Rectal smooth muscle tissue (tissue), 1 donor: Measurements from ENCODE around the gene ZYG11B.
A peak's percentile ranks its signal among the peaks of the same experiment; 100 is the strongest.
"Not testable (repeated sequence)": the region's sequence is repeated elsewhere in the genome, so short reads cannot be mapped to it uniquely, and the experiment has no call there.

Experiments
- H3K27ac ChIP-seq: one replicate; pipeline ENCODE4 v1.7.0; 2013; ENCODE audit warnings: low read depth, low read length, inconsistent platforms
- H3K27me3 ChIP-seq: one replicate; pipeline ENCODE4 v1.7.0; 2013; ENCODE audit warnings: low read length; ENCODE audit not compliant: control insufficient read depth, insufficient read depth
- H3K36me3 ChIP-seq: one replicate; pipeline ENCODE4 v1.7.0; 2013; ENCODE audit warnings: low read length; ENCODE audit not compliant: control insufficient read depth, insufficient read depth
- H3K4me1 ChIP-seq: one replicate; pipeline ENCODE4 v1.7.0; 2013; ENCODE audit warnings: low read length; ENCODE audit not compliant: control insufficient read depth, insufficient read depth
- H3K4me3 ChIP-seq: one replicate; pipeline ENCODE4 v1.7.0; 2013; ENCODE audit warnings: low read length
- H3K9ac ChIP-seq: one replicate; pipeline ENCODE4 v1.7.0; 2013; ENCODE audit warnings: low read length

ZYG11B gene

GRCh38 chr1:52726265-52727113 is at the start of gene ZYG11B:
TSS of gene ZYG11B (plus strand) at chr1:52726453. CDS start at chr1:52726654, 201 bp downstream.
- H3K4me3 ChIP-seq, result peak within 1 kb of the TSS; percentile 90
- peaks cover 8% of the 10 kb centered on the region for H3K4me1 ChIP-seq
- no peaks in the 10 kb centered on the region for H3K36me3 ChIP-seq
- H3K27me3 ChIP-seq, result no peaks in the 10 kb centered on the region
- peak within 1 kb of the TSS; percentile 54 for H3K9ac ChIP-seq
- peak within 1 kb of the TSS; percentile 78 for H3K27ac ChIP-seq

DNA sequence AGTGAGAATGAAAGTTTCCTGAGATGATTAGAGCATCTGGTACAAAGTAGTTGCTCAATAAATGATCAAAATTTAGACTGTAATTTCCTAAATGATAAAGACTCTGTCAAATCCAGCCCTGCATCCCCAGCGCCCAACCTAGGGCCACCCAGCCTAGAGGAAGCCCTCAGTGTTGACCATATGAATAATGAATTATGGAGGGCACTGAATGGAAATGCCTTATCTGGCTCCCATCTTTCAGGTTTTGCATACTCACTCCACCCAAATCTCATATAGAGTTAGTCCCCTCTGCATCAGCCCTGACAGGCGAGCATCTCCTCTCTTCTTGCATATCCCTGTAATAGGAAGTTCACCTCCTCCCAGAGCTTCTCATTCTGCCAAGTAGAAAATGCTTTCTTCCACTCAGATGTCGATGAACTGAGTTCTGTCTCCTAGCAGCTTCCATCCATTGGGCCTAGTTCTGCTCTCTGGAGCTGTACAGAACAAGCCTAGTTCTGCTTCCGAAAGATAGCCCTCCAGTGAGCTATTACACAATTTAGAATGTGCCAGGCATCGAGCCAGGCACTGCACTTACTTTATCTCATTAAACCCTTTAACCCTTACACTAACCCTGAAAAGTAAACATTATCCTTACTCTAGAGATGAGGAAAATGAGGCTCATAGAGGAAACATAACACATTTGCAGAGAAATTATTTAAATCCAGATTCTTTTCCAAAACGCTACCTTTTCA is 49.0 kb upstream of the ZYG11B start:
- H3K36me3 ChIP-seq, result no peaks in the 10 kb centered on the region
- H3K9ac ChIP-seq, result no peak overlapping the region
- no peak overlapping the region for H3K4me3 ChIP-seq
- H3K27ac ChIP-seq, result no peak overlapping the region
- H3K4me1 ChIP-seq, result no peaks in the 10 kb centered on the region
- no peaks in the 10 kb centered on the region for H3K27me3 ChIP-seq

GRCh38 chr1:52679048-52679447 is 47.2 kb upstream of the ZYG11B start:
- no peaks in the 10 kb centered on the region for H3K4me1 ChIP-seq
- no peak overlapping the region for H3K27ac ChIP-seq
- no peaks in the 10 kb centered on the region for H3K36me3 ChIP-seq
- H3K27me3 ChIP-seq, result no peaks in the 10 kb centered on the region
- no peak overlapping the region for H3K4me3 ChIP-seq
- H3K9ac ChIP-seq, result no peak overlapping the region

DNA sequence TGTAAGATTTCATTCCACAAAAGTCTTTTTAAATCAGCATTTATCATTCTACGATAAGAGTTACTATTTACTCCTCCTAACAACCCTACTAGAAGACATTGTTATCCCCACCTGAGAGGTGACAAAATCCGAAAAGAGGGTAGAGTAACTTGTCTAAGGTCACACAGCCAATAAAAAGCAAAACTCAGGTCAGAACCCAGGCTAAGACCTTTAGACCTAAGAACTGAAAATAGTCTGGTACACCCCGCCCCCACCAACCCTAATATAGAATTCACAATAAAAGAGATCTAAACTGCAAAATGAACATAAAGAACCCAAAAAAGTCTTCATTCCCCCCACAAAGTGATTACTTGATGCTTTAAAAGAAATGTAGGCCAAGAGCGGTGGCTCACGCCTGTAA is 46.8 kb upstream of the ZYG11B start:
- Histone ChIP-seq H3K27ac (no peak overlapping the region), H3K4me3 (no peak overlapping the region), H3K9ac (no peak overlapping the region), H3K4me1 (no peaks in the 10 kb centered on the region), H3K36me3 (no peaks in the 10 kb centered on the region), H3K27me3 (no peaks in the 10 kb centered on the region)

GRCh38 chr1:52680353-52680752 is 45.9 kb upstream of the ZYG11B start:
- Histone ChIP-seq H3K36me3 (no peaks in the 10 kb centered on the region), H3K27me3 (no peaks in the 10 kb centered on the region), H3K9ac (no peak overlapping the region), H3K4me1 (no peaks in the 10 kb centered on the region), H3K27ac (no peak overlapping the region), H3K4me3 (no peak overlapping the region)

DNA sequence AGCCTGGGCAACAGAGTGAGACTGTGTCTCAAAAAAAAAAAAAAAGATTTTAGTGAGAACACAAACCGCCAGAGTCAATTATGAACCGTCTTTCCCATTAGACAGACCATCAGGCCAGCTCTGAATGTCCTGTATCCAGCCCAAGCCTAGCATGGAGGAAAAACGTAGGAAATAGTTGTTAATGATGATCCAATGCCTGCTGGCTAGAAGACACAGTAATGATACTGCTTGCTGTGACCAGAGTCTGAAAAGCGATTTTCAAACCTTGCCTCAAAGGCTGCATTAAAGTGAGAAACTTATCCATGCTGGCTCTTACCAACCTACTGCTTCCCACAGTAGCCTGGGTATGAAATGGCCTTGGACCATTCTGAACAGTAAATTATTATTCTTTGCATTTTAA is 45.1 kb upstream of the ZYG11B start:
- Histone ChIP-seq H3K27ac (no peak overlapping the region), H3K4me1 (no peaks in the 10 kb centered on the region), H3K36me3 (no peaks in the 10 kb centered on the region), H3K4me3 (no peak overlapping the region), H3K9ac (no peak overlapping the region), H3K27me3 (no peaks in the 10 kb centered on the region)

GRCh38 chr1:52683367-52683940 is 42.8 kb upstream of the ZYG11B start:
- Histone ChIP-seq H3K4me3 (no peak overlapping the region), H3K36me3 (peaks cover 10% of the 10 kb centered on the region), H3K27ac (no peak overlapping the region), H3K27me3 (no peaks in the 10 kb centered on the region), H3K9ac (no peak overlapping the region), H3K4me1 (no peaks in the 10 kb centered on the region)

DNA sequence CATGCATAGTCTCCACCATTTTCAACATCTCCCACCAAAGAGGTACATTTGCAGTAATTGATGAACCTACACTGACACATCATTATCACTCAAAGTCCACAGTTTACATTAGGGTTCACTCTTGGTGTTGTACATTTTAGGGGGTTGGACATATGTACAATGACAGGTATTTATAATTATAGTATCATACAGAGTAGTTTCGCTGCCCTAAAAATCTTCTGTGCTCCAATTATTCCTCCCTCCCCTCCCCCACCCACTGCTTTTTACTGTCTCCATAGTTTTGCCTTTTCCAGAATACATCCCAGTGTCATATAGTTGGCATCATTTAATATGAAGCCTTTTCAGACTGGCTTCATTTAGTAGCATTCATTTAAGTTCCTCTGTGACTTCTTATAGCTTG is 41.7 kb upstream of the ZYG11B start:
- Histone ChIP-seq H3K36me3 (peaks cover 10% of the 10 kb centered on the region), H3K27me3 (no peaks in the 10 kb centered on the region), H3K4me1 (no peaks in the 10 kb centered on the region), H3K9ac (no peak overlapping the region), H3K27ac (no peak overlapping the region), H3K4me3 (no peak overlapping the region)

- H3K27ac ChIP-seq, H3K27me3 ChIP-seq, H3K4me3 ChIP-seq, H3K4me1 ChIP-seq, H3K9ac ChIP-seq: not testable (repeated sequence)
- peaks cover 10% of the 10 kb centered on the region for H3K36me3 ChIP-seq
Observed at GRCh38 chr1:52686261-52686751, 39.9 kb upstream of the ZYG11B start.

DNA sequence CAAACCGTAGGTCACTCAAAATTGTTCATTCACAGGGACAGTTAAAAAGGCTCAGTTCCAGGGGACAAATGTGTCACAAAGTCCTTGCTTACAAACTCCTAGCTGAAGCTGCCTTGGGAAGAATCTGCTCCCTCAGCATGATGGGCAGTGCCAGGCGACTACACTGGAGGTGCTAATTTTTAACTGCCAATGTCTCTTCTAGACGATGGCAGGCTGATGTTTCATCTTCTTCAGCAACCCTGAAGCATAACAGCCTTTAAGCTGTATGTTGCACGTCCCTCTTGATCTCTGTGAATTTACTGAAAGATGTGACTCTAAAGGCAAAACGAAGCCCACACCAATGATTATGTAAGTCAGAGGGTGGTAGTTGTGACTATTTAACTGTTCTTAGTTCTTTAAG is 39.4 kb upstream of the ZYG11B start:
- Histone ChIP-seq H3K4me1 (no peaks in the 10 kb centered on the region), H3K27me3 (no peaks in the 10 kb centered on the region), H3K27ac (no peak overlapping the region), H3K9ac (no peak overlapping the region), H3K36me3 (peaks cover 10% of the 10 kb centered on the region), H3K4me3 (no peak overlapping the region)

GRCh38 chr1:52691821-52692220 is 34.4 kb upstream of the ZYG11B start:
- H3K36me3 ChIP-seq, result peaks cover 15% of the 10 kb centered on the region
- no peak overlapping the region for H3K27ac ChIP-seq
- H3K9ac ChIP-seq, result no peak overlapping the region

GRCh38 chr1:52692697-52693096 is 33.6 kb upstream of the ZYG11B start:
- no peaks in the 10 kb centered on the region for H3K27me3 ChIP-seq
- no peak overlapping the region for H3K4me3 ChIP-seq
- no peak overlapping the region for H3K9ac ChIP-seq
- no peak overlapping the region for H3K27ac ChIP-seq
- H3K36me3 ChIP-seq, result peaks cover 10% of the 10 kb centered on the region
- no peaks in the 10 kb centered on the region for H3K4me1 ChIP-seq

More at GRCh38 chr1:52691821-52692220, 34.4 kb upstream of the ZYG11B start:
- Histone ChIP-seq H3K4me3 (no peak overlapping the region), H3K27me3 (no peaks in the 10 kb centered on the region), H3K4me1 (no peaks in the 10 kb centered on the region)
